Choroid plexus epithelial cell (primary cell): ENCODE results near the gene MGA.

Experiments
- DNase-seq: peaks from one replicate; pipeline ENCODE4 v3.0.0-alpha.2; 2010; ENCODE audit warnings: low read depth
- H3K4me3 ChIP-seq: 2 replicates; pipeline ENCODE4 v1.5.1; 2011; ENCODE audit warnings: low read depth, mild to moderate bottlenecking, control low read depth, low read length, moderate library complexity
- CTCF ChIP-seq: conservative IDR thresholded peaks from 2 replicates; pipeline ENCODE4 v1.5.1; 2011; ENCODE audit warnings: low read depth, mild to moderate bottlenecking, control low read depth, inconsistent platforms, low read length, moderate library complexity

MGA gene

GRCh38 chr15:41660235-41661077 is at the start of gene MGA:
TSS of gene MGA (plus strand) at chr15:41660405.
- DNase-seq, result peak; percentile 95
- no peak for TF ChIP-seq CTCF

GRCh38 chr15:41620536-41621199 is 39.5 kb upstream of the MGA start:
- peak overlapping the region; percentile 62 for H3K4me3 ChIP-seq
- no peak for TF ChIP-seq CTCF
- DNase-seq, result no peak

More at GRCh38 chr15:41660235-41661077, at the start of gene MGA:
- H3K4me3 ChIP-seq, result peak within 1 kb of the TSS; percentile 64

- TF ChIP-seq CTCF, result no peak
- peak; percentile 91 for DNase-seq
- peak overlapping the region; percentile 62 for H3K4me3 ChIP-seq
These were observed 38.7 kb upstream of the MGA start for GRCh38 chr15:41621200-41622193.

- no peak for TF ChIP-seq CTCF
- no peak for DNase-seq
- no peak overlapping the region for H3K4me3 ChIP-seq
These were observed 37.3 kb upstream of the MGA start for GRCh38 chr15:41622901-41623300.

GRCh38 chr15:41627203-41627602 is 33.0 kb upstream of the MGA start:
- DNase-seq, result no peak
- H3K4me3 ChIP-seq, result no peak overlapping the region
- no peak for TF ChIP-seq CTCF

- DNase-seq, result no peak
- no peak overlapping the region for H3K4me3 ChIP-seq
- TF ChIP-seq CTCF, result no peak
These were observed 30.7 kb upstream of the MGA start for GRCh38 chr15:41629463-41629862.
